Skeletal muscle satellite cell (primary cell): Measurements from ENCODE around the gene GHSR. TPM values are rescaled to one million over a fixed set of nuclear protein-coding genes. Genes with fewer than 3 reads are reported as not detected.
"Not testable (repeated sequence)": the region's sequence is repeated elsewhere in the genome, so short reads cannot be mapped to it uniquely, and the experiment has no call there.

Experiments
- H3K27me3 ChIP-seq: 2 replicates; pipeline ENCODE4 v1.7.0; 2013; ENCODE audit warnings: low read length; ENCODE audit not compliant: control insufficient read depth, insufficient read depth
- H3K36me3 ChIP-seq: 2 replicates; pipeline ENCODE4 v1.7.0; 2013; ENCODE audit warnings: mild to moderate bottlenecking, control low read depth, low read length; ENCODE audit not compliant: insufficient read depth
- H3K4me1 ChIP-seq: 2 replicates; pipeline ENCODE4 v1.7.0; 2013; ENCODE audit warnings: low read length; ENCODE audit not compliant: control insufficient read depth, insufficient read depth
- H3K4me2 ChIP-seq: 2 replicates; pipeline ENCODE4 v1.7.0; 2013; ENCODE audit warnings: mild to moderate bottlenecking, low read length
- H3K4me3 ChIP-seq: 2 replicates; pipeline ENCODE4 v1.7.0; 2013; ENCODE audit warnings: low read length
- H3K9ac ChIP-seq: 2 replicates; pipeline ENCODE4 v1.7.0; 2013; ENCODE audit warnings: mild to moderate bottlenecking, low read depth, low read length, moderate library complexity
- H3K9me3 ChIP-seq: replicated peaks from 2 replicates; pipeline ENCODE4 v1.7.0; 2013; ENCODE audit warnings: mild to moderate bottlenecking, control low read depth, low read length
- total RNA-seq: library from RNA; depleted of rRNA; stranded (reverse); fragments of >200 nt; gene quantifications from 2 replicates; pipeline ENCODE4 v1.2.3, GENCODE V29; 2012; rRNA removed

GHSR gene, protein sequence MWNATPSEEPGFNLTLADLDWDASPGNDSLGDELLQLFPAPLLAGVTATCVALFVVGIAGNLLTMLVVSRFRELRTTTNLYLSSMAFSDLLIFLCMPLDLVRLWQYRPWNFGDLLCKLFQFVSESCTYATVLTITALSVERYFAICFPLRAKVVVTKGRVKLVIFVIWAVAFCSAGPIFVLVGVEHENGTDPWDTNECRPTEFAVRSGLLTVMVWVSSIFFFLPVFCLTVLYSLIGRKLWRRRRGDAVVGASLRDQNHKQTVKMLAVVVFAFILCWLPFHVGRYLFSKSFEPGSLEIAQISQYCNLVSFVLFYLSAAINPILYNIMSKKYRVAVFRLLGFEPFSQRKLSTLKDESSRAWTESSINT
- not detected in 2 replicates for total RNA-seq

DNA sequence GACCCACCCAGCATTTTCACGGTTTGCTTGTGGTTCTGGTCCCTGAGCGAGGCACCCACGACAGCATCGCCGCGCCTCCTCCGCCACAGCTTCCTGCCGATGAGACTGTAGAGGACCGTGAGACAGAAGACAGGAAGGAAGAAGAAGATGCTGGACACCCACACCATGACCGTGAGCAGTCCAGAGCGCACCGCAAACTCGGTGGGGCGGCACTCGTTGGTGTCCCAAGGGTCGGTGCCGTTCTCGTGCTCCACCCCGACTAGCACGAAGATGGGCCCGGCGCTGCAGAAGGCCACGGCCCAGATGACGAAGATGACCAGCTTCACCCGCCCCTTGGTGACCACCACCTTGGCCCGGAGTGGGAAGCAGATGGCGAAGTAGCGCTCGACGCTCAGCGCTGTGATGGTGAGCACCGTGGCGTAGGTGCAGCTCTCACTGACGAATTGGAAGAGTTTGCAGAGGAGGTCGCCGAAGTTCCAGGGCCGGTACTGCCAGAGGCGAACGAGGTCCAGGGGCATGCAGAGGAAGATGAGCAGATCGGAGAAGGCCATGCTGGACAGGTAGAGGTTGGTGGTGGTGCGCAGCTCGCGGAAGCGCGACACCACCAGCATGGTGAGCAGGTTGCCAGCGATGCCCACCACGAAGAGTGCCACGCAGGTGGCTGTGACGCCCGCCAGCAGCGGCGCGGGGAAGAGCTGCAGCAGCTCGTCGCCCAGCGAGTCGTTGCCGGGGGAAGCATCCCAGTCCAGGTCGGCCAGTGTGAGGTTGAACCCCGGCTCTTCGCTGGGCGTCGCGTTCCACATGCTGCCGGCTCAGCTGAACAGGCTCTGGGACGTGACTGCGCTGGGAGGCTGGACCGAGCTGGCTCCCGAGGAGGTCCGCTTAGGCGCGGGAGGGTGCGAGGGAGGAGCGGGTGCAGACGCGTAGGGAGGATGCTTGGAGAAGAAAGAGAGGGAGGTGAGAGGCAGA, at the start of gene GHSR:
Gene GHSR, minus strand, starts transcription at position 846 of the 969 bp plus-strand sequence. Its CDS starts 43 bp downstream, at position 803.
- peaks cover 76% of the 10 kb centered on the region for H3K27me3 ChIP-seq
- no peaks in the 10 kb centered on the region for H3K9me3 ChIP-seq
- no peak within 1 kb of the TSS for H3K4me2 ChIP-seq
- H3K36me3 ChIP-seq = no peaks in the 10 kb centered on the region
- H3K9ac ChIP-seq = no peak within 1 kb of the TSS
- no peaks in the 10 kb centered on the region for H3K4me1 ChIP-seq
- H3K4me3 ChIP-seq = no peak within 1 kb of the TSS

DNA sequence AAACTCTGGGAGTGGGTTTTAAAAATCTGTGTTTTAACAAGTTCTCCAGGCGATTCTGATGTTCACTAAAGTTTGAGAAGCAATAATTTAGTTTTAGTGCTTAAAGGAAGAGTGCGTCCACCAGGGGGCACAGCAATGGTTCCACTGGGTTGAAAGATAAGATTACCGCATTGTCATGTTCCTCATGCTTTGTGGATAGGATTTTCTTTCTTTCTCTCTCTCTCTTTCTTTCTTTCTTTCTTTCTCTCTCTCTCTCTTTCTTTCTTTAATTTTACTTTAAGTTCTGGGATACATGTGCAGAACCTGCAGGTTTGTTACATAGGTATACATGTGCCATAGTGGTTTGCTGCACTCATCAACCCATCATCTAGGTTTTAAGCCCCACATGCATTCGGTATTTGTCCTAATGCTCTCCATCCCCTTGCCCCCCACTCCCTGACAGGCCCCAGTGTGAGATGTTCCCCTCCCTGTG, 42.0 kb upstream of the GHSR start:
- not testable (repeated sequence) for H3K9me3 ChIP-seq, H3K27me3 ChIP-seq, H3K4me1 ChIP-seq, H3K4me2 ChIP-seq, H3K36me3 ChIP-seq, H3K4me3 ChIP-seq, H3K9ac ChIP-seq

DNA sequence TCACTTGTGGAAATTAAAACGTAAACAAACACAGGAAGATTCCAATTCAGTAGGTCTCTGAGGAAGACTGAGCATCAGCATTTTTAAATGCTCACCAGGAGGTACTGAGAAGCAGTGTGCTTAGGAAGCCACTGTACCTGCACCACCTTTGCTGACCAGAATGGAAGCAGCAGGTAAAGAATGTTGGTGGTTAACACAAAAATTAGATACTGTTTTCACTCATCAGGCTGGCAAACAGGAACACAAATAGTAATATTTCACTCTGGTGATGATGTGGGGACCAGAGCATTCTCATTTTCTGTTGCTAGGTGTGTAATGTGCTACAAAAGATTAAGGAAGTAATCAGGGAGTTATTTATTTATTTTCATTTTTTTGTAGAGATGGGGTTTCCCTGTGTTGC, 29.9 kb upstream of the GHSR start:
- no peaks in the 10 kb centered on the region for H3K4me1 ChIP-seq
- no peak overlapping the region for H3K9ac ChIP-seq
- H3K36me3 ChIP-seq = no peaks in the 10 kb centered on the region
- H3K4me3 ChIP-seq = no peak overlapping the region
- H3K9me3 ChIP-seq = no peaks in the 10 kb centered on the region
- H3K27me3 ChIP-seq = peaks cover 3% of the 10 kb centered on the region
- H3K4me2 ChIP-seq = no peak overlapping the region

DNA sequence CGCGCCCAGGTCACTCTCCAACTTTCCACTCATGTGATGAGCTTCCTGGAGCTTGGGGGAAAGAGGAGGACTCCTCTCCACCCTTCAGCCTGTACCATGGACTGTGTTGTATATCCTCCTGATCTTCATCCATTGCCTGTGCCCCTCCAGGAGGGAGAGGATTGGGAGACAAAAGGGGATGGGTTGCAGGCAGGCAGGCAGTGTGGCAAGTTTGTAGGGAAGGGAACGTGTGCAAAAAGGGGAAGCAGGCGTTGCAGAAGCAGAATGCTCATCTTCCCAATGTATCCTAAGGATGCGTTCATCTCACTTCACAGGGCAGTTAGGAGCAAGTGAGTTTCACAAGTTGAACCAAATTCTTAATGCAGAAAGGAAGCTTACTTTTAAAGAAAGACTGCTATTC, 28.1 kb upstream of the GHSR start:
- no peaks in the 10 kb centered on the region for H3K4me1 ChIP-seq
- peak overlapping the region; percentile 85 for H3K4me2 ChIP-seq
- H3K4me3 ChIP-seq = no peak overlapping the region
- no peaks in the 10 kb centered on the region for H3K9me3 ChIP-seq
- no peak overlapping the region for H3K9ac ChIP-seq
- H3K27me3 ChIP-seq = peaks cover 3% of the 10 kb centered on the region
- no peaks in the 10 kb centered on the region for H3K36me3 ChIP-seq

DNA sequence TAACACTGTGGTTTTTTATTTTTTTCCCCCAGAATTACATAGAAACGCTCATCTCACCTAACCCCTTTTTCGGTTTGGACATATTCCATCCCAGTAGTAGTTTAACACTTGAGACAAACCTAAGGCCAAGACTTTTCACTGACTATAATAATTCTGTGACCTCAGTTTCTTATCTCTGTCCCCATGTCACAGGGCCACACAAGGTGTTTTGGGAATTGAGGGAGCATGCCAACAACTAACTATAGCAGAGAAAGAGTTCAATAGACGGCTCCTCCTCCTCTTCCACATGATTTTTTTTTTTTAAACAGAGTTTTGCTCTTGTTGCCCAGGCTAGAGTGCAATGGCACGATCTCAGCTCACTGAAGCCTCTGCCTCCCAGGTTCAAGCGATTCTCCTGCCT, 27.4 kb upstream of the GHSR start:
- Histone ChIP-seq H3K4me1 (no peaks in the 10 kb centered on the region), H3K9me3 (no peaks in the 10 kb centered on the region), H3K4me3 (no peak overlapping the region), H3K36me3 (no peaks in the 10 kb centered on the region), H3K27me3 (no peaks in the 10 kb centered on the region), H3K4me2 (no peak overlapping the region), H3K9ac (no peak overlapping the region)

DNA sequence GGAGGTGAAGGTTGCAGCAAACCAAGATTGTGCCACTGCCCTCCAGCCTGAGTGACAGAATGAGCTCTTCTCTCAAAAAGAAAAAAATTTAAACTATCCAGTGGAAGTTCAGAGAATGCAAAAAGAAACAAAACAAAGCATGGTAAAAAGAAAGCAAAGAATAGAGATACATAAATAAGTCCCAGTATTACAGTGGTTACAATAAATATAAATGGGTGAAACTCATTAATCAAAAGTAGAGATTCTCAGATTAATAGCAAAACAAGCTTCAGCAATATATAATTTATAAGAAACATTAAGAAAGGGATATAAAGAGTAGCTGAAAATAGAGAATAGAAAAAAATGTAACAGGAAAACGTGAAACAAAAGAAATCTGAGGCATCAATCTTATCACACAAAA, 23.6 kb upstream of the GHSR start:
- no peaks in the 10 kb centered on the region for H3K36me3 ChIP-seq
- no peaks in the 10 kb centered on the region for H3K9me3 ChIP-seq
- H3K4me2 ChIP-seq = no peak overlapping the region
- peaks cover 6% of the 10 kb centered on the region for H3K4me1 ChIP-seq
- H3K4me3 ChIP-seq = no peak overlapping the region
- no peak overlapping the region for H3K9ac ChIP-seq
- no peaks in the 10 kb centered on the region for H3K27me3 ChIP-seq

DNA sequence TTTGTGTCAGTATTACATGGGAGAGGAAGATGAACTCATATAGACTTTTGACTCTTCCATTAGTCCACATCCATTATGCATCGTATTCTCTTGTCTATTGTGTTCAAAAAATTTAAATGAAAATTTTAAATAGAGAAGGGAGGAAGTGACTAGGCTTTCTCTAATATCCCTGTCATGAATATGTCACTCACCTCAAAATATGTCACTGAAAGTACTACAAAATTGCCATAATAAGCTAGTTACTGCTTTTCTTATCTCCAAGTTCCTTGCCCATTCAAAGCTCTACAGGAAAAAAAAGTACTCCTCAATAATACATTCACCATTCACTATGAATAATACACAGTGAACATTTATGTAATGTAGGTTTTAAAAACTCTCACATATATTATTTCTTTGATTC, 22.3 kb upstream of the GHSR start:
- Histone ChIP-seq H3K4me3 (no peak overlapping the region), H3K4me1 (peaks cover 6% of the 10 kb centered on the region), H3K4me2 (no peak overlapping the region), H3K9ac (no peak overlapping the region), H3K36me3 (no peaks in the 10 kb centered on the region), H3K27me3 (no peaks in the 10 kb centered on the region), H3K9me3 (no peaks in the 10 kb centered on the region)

DNA sequence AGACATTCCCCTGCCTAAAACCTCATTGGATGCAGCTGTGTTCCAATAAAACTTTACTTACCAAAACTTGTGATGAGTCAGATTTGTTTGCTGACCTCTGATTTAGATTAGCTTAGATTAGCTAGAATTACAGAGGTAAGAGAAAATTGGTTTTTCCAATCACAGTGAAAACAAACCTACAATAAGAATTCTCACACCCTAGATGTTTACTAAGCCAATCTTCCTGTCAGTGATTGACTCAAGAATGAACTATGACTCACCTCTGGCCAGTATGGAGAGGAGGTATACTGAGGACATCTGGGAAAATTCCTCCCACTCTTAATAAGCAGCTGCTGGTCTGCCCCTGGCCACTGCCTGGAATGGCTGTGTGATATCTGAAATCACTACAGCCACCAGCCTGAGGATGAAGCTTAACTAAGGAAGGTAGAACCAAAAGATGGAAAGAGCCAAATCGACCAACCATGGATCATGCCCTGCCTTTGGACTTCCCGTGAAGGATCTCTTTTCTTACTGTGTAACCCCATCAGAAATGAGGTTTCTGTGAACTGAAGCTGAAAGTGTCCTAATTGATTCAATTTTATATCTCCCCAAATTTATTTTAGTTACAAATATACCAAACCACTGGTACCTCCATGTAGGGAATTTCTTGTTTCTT, 19.0 kb upstream of the GHSR start:
- peaks cover 6% of the 10 kb centered on the region for H3K4me1 ChIP-seq

DNA sequence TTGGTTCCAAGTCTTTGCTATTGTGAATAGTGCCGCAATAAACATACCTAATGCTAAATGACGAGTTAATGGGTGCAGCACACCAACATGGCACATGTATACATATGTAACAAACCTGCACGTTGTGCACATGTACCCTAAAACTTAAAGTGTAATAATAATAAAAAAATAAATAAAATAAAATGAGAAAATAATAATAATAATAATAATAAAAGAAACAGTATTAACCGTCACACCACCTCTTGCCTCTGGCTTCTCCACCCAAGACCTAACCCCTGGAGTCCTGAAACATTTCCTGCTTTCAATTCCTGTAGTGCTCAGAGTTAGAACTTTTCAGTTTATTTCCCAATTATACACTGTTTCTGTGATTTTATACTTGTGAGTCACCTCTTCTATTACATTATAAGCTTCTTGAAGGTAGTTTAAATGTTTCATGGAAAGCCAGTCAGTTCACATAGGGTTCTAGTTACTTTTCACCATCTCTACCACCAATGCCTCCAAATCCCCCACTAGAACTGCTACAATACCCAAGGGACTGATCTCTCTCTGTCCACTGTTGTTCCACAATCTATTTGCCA, 18.4 kb upstream of the GHSR start:
- Histone ChIP-seq H3K4me3 (no peak overlapping the region), H3K9ac (no peak overlapping the region), H3K4me1 (peaks cover 6% of the 10 kb centered on the region), H3K36me3 (no peaks in the 10 kb centered on the region), H3K9me3 (no peaks in the 10 kb centered on the region), H3K27me3 (no peaks in the 10 kb centered on the region), H3K4me2 (no peak overlapping the region)

More for the DNA sequence above, 19.0 kb upstream of the GHSR start:
- H3K9ac ChIP-seq = no peak overlapping the region
- no peak overlapping the region for H3K4me2 ChIP-seq
- no peaks in the 10 kb centered on the region for H3K36me3 ChIP-seq
- no peaks in the 10 kb centered on the region for H3K27me3 ChIP-seq
- no peaks in the 10 kb centered on the region for H3K9me3 ChIP-seq
- H3K4me3 ChIP-seq = no peak overlapping the region

DNA sequence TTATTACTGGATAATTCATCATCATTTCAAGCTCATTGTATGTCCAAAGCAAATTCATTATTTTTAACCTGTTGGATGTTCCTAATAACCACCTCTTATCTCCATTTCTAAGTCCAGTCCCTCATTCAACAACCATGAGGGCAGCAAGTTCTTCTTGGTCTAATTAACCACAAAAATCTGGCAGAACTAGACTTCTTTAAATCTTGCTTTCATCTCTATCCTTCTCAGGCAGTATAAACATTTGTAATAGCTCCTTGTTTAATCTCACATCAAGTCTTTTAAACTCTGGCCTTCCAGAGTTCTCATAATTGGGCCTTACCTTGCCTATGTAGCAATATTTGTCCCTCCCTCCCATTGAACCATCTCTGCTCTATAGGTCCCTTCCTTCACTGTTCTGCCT, 17.0 kb upstream of the GHSR start:
- H3K36me3 ChIP-seq = no peaks in the 10 kb centered on the region
- H3K4me1 ChIP-seq = peaks cover 6% of the 10 kb centered on the region
- no peak overlapping the region for H3K4me3 ChIP-seq
- H3K27me3 ChIP-seq = no peaks in the 10 kb centered on the region
- H3K9ac ChIP-seq = no peak overlapping the region
- H3K4me2 ChIP-seq = no peak overlapping the region
- H3K9me3 ChIP-seq = no peaks in the 10 kb centered on the region

DNA sequence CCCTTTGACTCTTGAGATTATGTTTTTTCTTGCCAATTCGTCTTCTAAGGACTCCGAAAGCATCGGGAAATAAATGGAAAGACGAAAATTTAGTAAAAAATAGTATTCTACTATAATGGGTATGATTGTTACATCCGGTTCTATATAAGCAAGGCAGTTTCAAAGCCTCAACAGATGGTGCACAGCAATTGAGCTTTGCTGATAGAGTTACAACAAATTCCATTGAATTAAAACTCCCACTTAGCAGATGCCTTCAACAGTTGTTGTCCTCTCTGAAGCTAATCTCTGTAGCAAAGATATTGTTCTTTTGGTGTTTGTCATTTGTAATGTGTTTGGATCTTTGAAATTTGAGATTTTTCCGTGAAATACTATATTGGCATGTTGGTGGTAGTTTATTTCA, 16.1 kb upstream of the GHSR start:
- H3K9ac ChIP-seq = no peak overlapping the region

More for the DNA sequence above, 16.1 kb upstream of the GHSR start:
- Histone ChIP-seq H3K4me1 (peaks cover 6% of the 10 kb centered on the region), H3K4me3 (no peak overlapping the region), H3K4me2 (no peak overlapping the region), H3K9me3 (no peaks in the 10 kb centered on the region), H3K27me3 (no peaks in the 10 kb centered on the region), H3K36me3 (no peaks in the 10 kb centered on the region)
